Measurements from ENCODE around the gene KIF18B.

Gene KIF18B

GRCh38 chr17:44947461-44948314, at the start of gene KIF18B:
Gene KIF18B, minus strand, starts transcription at chr17:44947773. Its CDS starts 11,429 bp downstream, at chr17:44936344.
- peak; percentile 93 for DNase-seq (ENCODE audit: low read depth, low spot score)
- in situ Hi-C loops (cut with HindIII; ENCODE audit: low sequenced_read_pairs) = no loop called here
- TF ChIP-seq, protein P1, sequence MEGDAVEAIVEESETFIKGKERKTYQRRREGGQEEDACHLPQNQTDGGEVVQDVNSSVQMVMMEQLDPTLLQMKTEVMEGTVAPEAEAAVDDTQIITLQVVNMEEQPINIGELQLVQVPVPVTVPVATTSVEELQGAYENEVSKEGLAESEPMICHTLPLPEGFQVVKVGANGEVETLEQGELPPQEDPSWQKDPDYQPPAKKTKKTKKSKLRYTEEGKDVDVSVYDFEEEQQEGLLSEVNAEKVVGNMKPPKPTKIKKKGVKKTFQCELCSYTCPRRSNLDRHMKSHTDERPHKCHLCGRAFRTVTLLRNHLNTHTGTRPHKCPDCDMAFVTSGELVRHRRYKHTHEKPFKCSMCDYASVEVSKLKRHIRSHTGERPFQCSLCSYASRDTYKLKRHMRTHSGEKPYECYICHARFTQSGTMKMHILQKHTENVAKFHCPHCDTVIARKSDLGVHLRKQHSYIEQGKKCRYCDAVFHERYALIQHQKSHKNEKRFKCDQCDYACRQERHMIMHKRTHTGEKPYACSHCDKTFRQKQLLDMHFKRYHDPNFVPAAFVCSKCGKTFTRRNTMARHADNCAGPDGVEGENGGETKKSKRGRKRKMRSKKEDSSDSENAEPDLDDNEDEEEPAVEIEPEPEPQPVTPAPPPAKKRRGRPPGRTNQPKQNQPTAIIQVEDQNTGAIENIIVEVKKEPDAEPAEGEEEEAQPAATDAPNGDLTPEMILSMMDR (IDR thresholded peaks at IDR 0.05; ENCODE audit: low read depth, low read length) = peak; percentile 3
- peak within 1 kb of the TSS; percentile 87 for H3K4me3 ChIP-seq (ENCODE audit: low read depth, low read length)

- TF ChIP-seq, protein P1 (IDR thresholded peaks at IDR 0.05; ENCODE audit: low read depth, low read length) = no peak
- DNase-seq (ENCODE audit: low read depth, low spot score) = no peak
- no peak overlapping the region for H3K4me3 ChIP-seq (ENCODE audit: low read depth, low read length)
- in situ Hi-C loops (cut with HindIII; ENCODE audit: low sequenced_read_pairs) = no loop called here
These were observed 48.7 kb upstream of the KIF18B start for GRCh38 chr17:44996304-44996703.

DNA sequence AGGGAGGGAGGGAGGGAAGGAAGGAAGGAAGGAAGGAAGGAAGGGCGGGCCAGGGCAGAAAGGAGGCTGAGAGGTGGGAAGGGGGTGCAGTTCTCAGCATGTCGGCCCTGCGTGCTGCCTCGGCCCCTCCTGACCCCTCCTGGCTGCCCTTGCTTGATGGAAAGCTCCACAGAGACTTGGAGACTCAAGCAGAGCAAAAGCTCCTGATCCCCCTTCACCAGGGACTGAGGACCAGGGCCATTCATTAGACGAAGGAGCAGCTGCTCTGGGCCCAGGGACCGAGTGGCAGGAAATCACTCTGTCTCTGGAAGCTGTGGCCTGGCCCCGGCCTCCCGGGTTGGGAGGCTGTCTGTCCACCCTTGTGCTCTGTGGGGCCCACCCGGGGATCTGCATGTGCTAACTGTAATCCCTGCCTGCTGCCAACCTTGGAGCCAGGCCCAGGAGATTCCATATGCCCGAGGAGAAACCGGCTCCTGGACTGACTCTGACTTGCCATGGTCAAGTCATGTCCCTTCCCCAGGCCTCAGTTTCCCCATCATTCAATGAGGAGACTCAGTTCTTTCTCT, 47.9 kb upstream of the KIF18B start:
- DNase-seq (ENCODE audit: low read depth, low spot score) = no peak
- TF ChIP-seq, protein P1 (IDR thresholded peaks at IDR 0.05; ENCODE audit: low read depth, low read length) = no peak
- in situ Hi-C loops (cut with HindIII; ENCODE audit: low sequenced_read_pairs) = no loop called here
- H3K4me3 ChIP-seq (ENCODE audit: low read depth, low read length) = no peak overlapping the region

GRCh38 chr17:44992242-44992939, 44.8 kb upstream of the KIF18B start:
- TF ChIP-seq, protein P1 (IDR thresholded peaks at IDR 0.05; ENCODE audit: low read depth, low read length) = no peak
- no peak for DNase-seq (ENCODE audit: low read depth, low spot score)
- in situ Hi-C loops (cut with HindIII; ENCODE audit: low sequenced_read_pairs) = no loop called here
- H3K4me3 ChIP-seq (ENCODE audit: low read depth, low read length) = no peak overlapping the region

GRCh38 chr17:44990994-44991393, 43.4 kb upstream of the KIF18B start:
- H3K4me3 ChIP-seq (ENCODE audit: low read depth, low read length) = no peak overlapping the region
- no peak for DNase-seq (ENCODE audit: low read depth, low spot score)
- in situ Hi-C loops (cut with HindIII; ENCODE audit: low sequenced_read_pairs) = no loop called here
- TF ChIP-seq, protein P1 (IDR thresholded peaks at IDR 0.05; ENCODE audit: low read depth, low read length) = no peak

GRCh38 chr17:44989552-44990138, 42.1 kb upstream of the KIF18B start:
- no peak for DNase-seq (ENCODE audit: low read depth, low spot score)
- in situ Hi-C loops (cut with HindIII; ENCODE audit: low sequenced_read_pairs) = no loop called here
- no peak overlapping the region for H3K4me3 ChIP-seq (ENCODE audit: low read depth, low read length)
- TF ChIP-seq, protein P1 (IDR thresholded peaks at IDR 0.05; ENCODE audit: low read depth, low read length) = no peak

Data from astrocyte of the spinal cord (primary cell).